H9 (cell line): Measurements from ENCODE around the gene OR5A2. TPM values are rescaled to one million over a fixed set of nuclear protein-coding genes. Genes with fewer than 3 reads are reported as not detected.

Experiments used
- DNase-seq: peaks from one replicate; pipeline ENCODE4 v3.0.0-alpha.2; 2017
- H2AFZ ChIP-seq: one replicate; pipeline ENCODE4 v1.6.1; 2013; ENCODE audit warnings: mild to moderate bottlenecking, low read length, control low read depth, moderate library complexity
- H2AK5ac ChIP-seq: 2 replicates; pipeline ENCODE4 v1.6.1; 2013; ENCODE audit warnings: low read length, control low read depth, mixed read lengths; ENCODE audit not compliant: insufficient read length
- H2BK120ac ChIP-seq: one replicate; pipeline ENCODE4 v1.6.1; 2013; ENCODE audit warnings: low read depth, mild to moderate bottlenecking, low read length, control low read depth, inconsistent platforms; ENCODE audit not compliant: poor library complexity, severe bottlenecking
- H2BK12ac ChIP-seq: 2 replicates; pipeline ENCODE4 v1.6.1; 2013; ENCODE audit warnings: low read length, control low read depth, mixed read lengths, low read depth; ENCODE audit not compliant: insufficient read length
- H2BK15ac ChIP-seq: 2 replicates; pipeline ENCODE4 v1.6.1; 2013; ENCODE audit warnings: low read depth, low read length, control low read depth
- H2BK20ac ChIP-seq: one replicate; pipeline ENCODE4 v1.6.1; 2013; ENCODE audit warnings: low read depth, mild to moderate bottlenecking, low read length, control low read depth, inconsistent platforms; ENCODE audit not compliant: poor library complexity, severe bottlenecking
- H2BK5ac ChIP-seq: 2 replicates; pipeline ENCODE4 v1.6.1; 2013; ENCODE audit warnings: low read length, control low read depth, mixed read lengths; ENCODE audit not compliant: insufficient read length
- H3K14ac ChIP-seq: 2 replicates; pipeline ENCODE4 v1.6.1; 2013; ENCODE audit warnings: low read length, control low read depth; ENCODE audit not compliant: insufficient read depth
- H3K18ac ChIP-seq: 2 replicates; pipeline ENCODE4 v1.6.1; 2013; ENCODE audit warnings: low read depth, mild to moderate bottlenecking, mixed read lengths, low read length, control low read depth; ENCODE audit not compliant: insufficient read length
- H3K23ac ChIP-seq: 2 replicates; pipeline ENCODE4 v1.6.1; 2013; ENCODE audit warnings: low read length, control low read depth, mixed read lengths, low read depth; ENCODE audit not compliant: insufficient read length
- H3K23me2 ChIP-seq: 2 replicates; pipeline ENCODE4 v1.6.1; 2013; ENCODE audit warnings: low read depth, mild to moderate bottlenecking, mixed read lengths, low read length, control low read depth; ENCODE audit not compliant: insufficient read length, poor library complexity, severe bottlenecking
- H3K27ac ChIP-seq: 2 replicates; pipeline ENCODE4 v1.5.1; 2013; ENCODE audit warnings: low read length, control low read depth, mixed read lengths, low read depth; ENCODE audit not compliant: insufficient read length
- H3K27me3 ChIP-seq: 2 replicates; pipeline ENCODE4 v1.6.1; 2013; ENCODE audit warnings: low read length, control low read depth, inconsistent platforms; ENCODE audit not compliant: insufficient read depth
- H3K4ac ChIP-seq: 2 replicates; pipeline ENCODE4 v1.6.1; 2013; ENCODE audit warnings: low read depth, mild to moderate bottlenecking, control low read depth, inconsistent platforms, low read length, moderate library complexity
- H3K4me1 ChIP-seq: 2 replicates; pipeline ENCODE4 v1.6.1; 2013; ENCODE audit warnings: low read length, control low read depth, inconsistent platforms; ENCODE audit not compliant: insufficient read depth
- H3K4me2 ChIP-seq: 2 replicates; pipeline ENCODE4 v1.6.1; 2013; ENCODE audit warnings: low read length, control low read depth, mixed read lengths; ENCODE audit not compliant: insufficient read length, insufficient read depth
- H3K56ac ChIP-seq: 2 replicates; pipeline ENCODE4 v1.6.1; 2013; ENCODE audit warnings: low read depth, mild to moderate bottlenecking, mixed read lengths, low read length, control low read depth; ENCODE audit not compliant: insufficient read length
- H3K79me1 ChIP-seq: 2 replicates; pipeline ENCODE4 v1.6.1; 2013; ENCODE audit warnings: low read depth, mild to moderate bottlenecking, moderate library complexity, low read length, control low read depth, inconsistent platforms; ENCODE audit not compliant: insufficient read depth, poor library complexity, severe bottlenecking
- H3K79me2 ChIP-seq: 2 replicates; pipeline ENCODE4 v1.6.1; 2013; ENCODE audit warnings: low read length, control low read depth, inconsistent platforms; ENCODE audit not compliant: insufficient read depth
- H3K9ac ChIP-seq: 2 replicates; pipeline ENCODE4 v1.6.1; 2013; ENCODE audit warnings: low read length, control low read depth, mixed read lengths; ENCODE audit not compliant: insufficient read length; ENCODE audit errors: extremely low read depth
- H3K9me3 ChIP-seq: one replicate; pipeline ENCODE4 v1.6.1; 2013; ENCODE audit warnings: low read depth, low read length, inconsistent platforms; ENCODE audit not compliant: control insufficient read depth
- H3T11ph ChIP-seq: one replicate; pipeline ENCODE4 v1.6.1; 2013; ENCODE audit warnings: mild to moderate bottlenecking, low read length, control low read depth, inconsistent platforms
- H4K20me1 ChIP-seq: one replicate; pipeline ENCODE4 v1.6.1; 2013; ENCODE audit not compliant: control insufficient read depth, insufficient read length, insufficient read depth
- H4K5ac ChIP-seq: 2 replicates; pipeline ENCODE4 v1.6.1; 2013; ENCODE audit warnings: low read depth, mild to moderate bottlenecking, mixed read lengths, low read length, control low read depth; ENCODE audit not compliant: insufficient read length
- H4K8ac ChIP-seq: replicated peaks from 2 replicates; pipeline ENCODE4 v1.6.1; 2013; ENCODE audit warnings: low read length, control low read depth, mixed read lengths, low read depth; ENCODE audit not compliant: insufficient read length
- H4K91ac ChIP-seq: 2 replicates; pipeline ENCODE4 v1.6.1; 2013; ENCODE audit warnings: low read depth, mild to moderate bottlenecking, moderate library complexity, mixed read lengths, low read length, control low read depth; ENCODE audit not compliant: insufficient read length
- H3K27ac Mint-ChIP-seq, 3 experiments: 2 replicates in 2 of 3; 3 replicates in 1 of 3; pipeline ENCODE4 v1.8.0; 2020 to 2021; ENCODE audit warnings: mixed read lengths in 3 of 3, mild to moderate bottlenecking in 1 of 3, moderate library complexity in 1 of 3
- H3K27me3 Mint-ChIP-seq: 2 replicates; pipeline ENCODE4 v1.8.0; 2021; ENCODE audit warnings: low read depth, mild to moderate bottlenecking, moderate library complexity, mixed read lengths
- H3K36me3 Mint-ChIP-seq, 3 experiments: 2 replicates in 2 of 3; 3 replicates in 1 of 3; pipeline ENCODE4 v1.8.0; 2020 to 2021; ENCODE audit warnings: low read depth in 3 of 3, mixed read lengths in 3 of 3; ENCODE audit not compliant: insufficient read depth in 1 of 3
- H3K4me1 Mint-ChIP-seq, 2 experiments: 2 replicates each; pipeline ENCODE4 v1.8.0; 2020; ENCODE audit warnings: mixed read lengths in 2 of 2
- H3K4me3 Mint-ChIP-seq, 2 experiments: 2 replicates in 1 of 2; 3 replicates in 1 of 2; pipeline ENCODE4 v1.8.0; 2020 to 2021; ENCODE audit warnings: mild to moderate bottlenecking in 2 of 2, mixed read lengths in 2 of 2, moderate library complexity in 1 of 2
- H3K9me3 Mint-ChIP-seq, 2 experiments: 2 replicates in 1 of 2; 3 replicates in 1 of 2; pipeline ENCODE4 v1.8.0; 2020; ENCODE audit warnings: mild to moderate bottlenecking in 2 of 2, mixed read lengths in 2 of 2, moderate library complexity in 1 of 2
- WGBS: extraction: QIAGEN DNeasy Blood & Tissue Kit; methylation state at CpG from one replicate; pipeline ENCODE4 v1.1.7; 2013; ENCODE audit warnings: missing lambda C conversion rate, low lambda C conversion rate, mixed read lengths; ENCODE audit not compliant: insufficient read length; ENCODE audit errors: extremely low coverage; 5-methylcytosine and 5-hydroxymethylcytosine counted together
- total RNA-seq: library from RNA; stranded (reverse); gene quantifications from 2 replicates; pipeline ENCODE4 v1.2.1, GENCODE V29; 2021
- TF ChIP-seq, protein P1 (sequence below): fragments of 200-600 bp; sonication (generic); conservative IDR thresholded peaks from 3 replicates; pipeline ENCODE4 v1.8.0; 2021; ENCODE audit warnings: antibody characterized with exemption, mild to moderate bottlenecking

OR5A2 gene
- total RNA-seq, 1 experiment from 2014 or later, result not detected

GRCh38 chr11:59418156-59418555 is 8.1 kb downstream of the OR5A2 start:
- Mint-ChIP-seq H3K4me1 (no peaks in the 10 kb centered on the region), H3K4me3 (no peak overlapping the region), H3K36me3 (0 out of 7 replicates have a peak, but pooled peaks cover 0 to 2% (median 0%) of the 10 kb centered on the region in 3 experiments), H3K27ac (no peak overlapping the region), H3K27me3 (no peaks in the 10 kb centered on the region), H3K9me3 (peaks cover 6 to 7% of the 10 kb centered on the region in 2 experiments; a peak in 4 of 5 replicates)
- no peak overlapping the region for H3K56ac ChIP-seq
- H3T11ph ChIP-seq, result no peak overlapping the region
- no peak overlapping the region for H3K4me2 ChIP-seq
- H4K20me1 ChIP-seq, result no peaks in the 10 kb centered on the region
- H3K27ac ChIP-seq, result no peak overlapping the region
- H2BK5ac ChIP-seq, result no peak overlapping the region
- no peak overlapping the region for H4K5ac ChIP-seq
- no peak overlapping the region for H3K23ac ChIP-seq
- no peaks in the 10 kb centered on the region for H3K9me3 ChIP-seq
- H3K4me1 ChIP-seq, result no peaks in the 10 kb centered on the region
- no peak for DNase-seq
- no peak overlapping the region for H2BK20ac ChIP-seq
- H3K23me2 ChIP-seq, result no peaks in the 10 kb centered on the region
- H2BK12ac ChIP-seq, result no peak overlapping the region
- WGBS, result no CpG with 5 or more reads among the region's 2 CpGs
- H3K79me2 ChIP-seq, result no peaks in the 10 kb centered on the region
- no peak overlapping the region for H2AFZ ChIP-seq
- H2AK5ac ChIP-seq, result no peak overlapping the region
- no peak overlapping the region for H3K9ac ChIP-seq
- H3K79me1 ChIP-seq, result no peaks in the 10 kb centered on the region
- no peak overlapping the region for H4K91ac ChIP-seq
- no peak overlapping the region for H4K8ac ChIP-seq
- H3K27me3 ChIP-seq, result no peaks in the 10 kb centered on the region
- TF ChIP-seq, protein P1, sequence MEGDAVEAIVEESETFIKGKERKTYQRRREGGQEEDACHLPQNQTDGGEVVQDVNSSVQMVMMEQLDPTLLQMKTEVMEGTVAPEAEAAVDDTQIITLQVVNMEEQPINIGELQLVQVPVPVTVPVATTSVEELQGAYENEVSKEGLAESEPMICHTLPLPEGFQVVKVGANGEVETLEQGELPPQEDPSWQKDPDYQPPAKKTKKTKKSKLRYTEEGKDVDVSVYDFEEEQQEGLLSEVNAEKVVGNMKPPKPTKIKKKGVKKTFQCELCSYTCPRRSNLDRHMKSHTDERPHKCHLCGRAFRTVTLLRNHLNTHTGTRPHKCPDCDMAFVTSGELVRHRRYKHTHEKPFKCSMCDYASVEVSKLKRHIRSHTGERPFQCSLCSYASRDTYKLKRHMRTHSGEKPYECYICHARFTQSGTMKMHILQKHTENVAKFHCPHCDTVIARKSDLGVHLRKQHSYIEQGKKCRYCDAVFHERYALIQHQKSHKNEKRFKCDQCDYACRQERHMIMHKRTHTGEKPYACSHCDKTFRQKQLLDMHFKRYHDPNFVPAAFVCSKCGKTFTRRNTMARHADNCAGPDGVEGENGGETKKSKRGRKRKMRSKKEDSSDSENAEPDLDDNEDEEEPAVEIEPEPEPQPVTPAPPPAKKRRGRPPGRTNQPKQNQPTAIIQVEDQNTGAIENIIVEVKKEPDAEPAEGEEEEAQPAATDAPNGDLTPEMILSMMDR, result no peak
- H2BK120ac ChIP-seq, result no peak overlapping the region
- no peak overlapping the region for H3K14ac ChIP-seq
- no peak overlapping the region for H3K18ac ChIP-seq
- no peak overlapping the region for H3K4ac ChIP-seq
- no peak overlapping the region for H2BK15ac ChIP-seq
